ENCODE results near the gene SAMD11.

SAMD11 gene

DNA sequence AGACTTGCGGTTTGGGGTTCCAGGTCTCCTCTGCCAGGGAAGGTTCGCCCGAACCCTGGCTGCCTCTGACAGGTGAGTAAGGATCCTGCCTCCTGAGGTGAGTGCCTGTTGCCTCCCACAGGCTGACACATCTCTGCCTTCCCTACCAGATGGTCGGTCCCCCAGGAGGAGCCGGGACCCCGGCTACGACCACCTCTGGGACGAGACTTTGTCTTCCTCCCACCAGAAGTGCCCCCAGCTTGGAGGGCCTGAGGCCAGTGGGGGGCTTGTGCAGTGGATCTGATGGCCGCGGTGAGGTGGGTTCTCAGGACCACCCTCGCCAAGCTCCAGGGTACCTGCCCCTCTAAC, 50.5 kb downstream of the SAMD11 start:
- DNase-seq (ENCODE audit: low read depth in 1 of 2, low spot score in 1 of 2) = no peak
- Histone ChIP-seq H3K27me3 (ENCODE audit: insufficient read depth, poor library complexity, severe bottlenecking) (peaks cover 25% of the 10 kb centered on the region), H3K27ac (replicated peaks) (no peak overlapping the region), H3K4me3 (replicated peaks; ENCODE audit: insufficient read depth, low read length) (no peak overlapping the region)
- TF ChIP-seq GABPA (IDR thresholded peaks at IDR 0.05; ENCODE audit: low read depth) = no peak
- TF ChIP-seq POLR2AphosphoS5 (IDR thresholded peaks at IDR 0.05; ENCODE audit: low read depth) = no peak
- no peak for TF ChIP-seq SPI1 (IDR thresholded peaks at IDR 0.05; ENCODE audit: borderline replicate concordance, low read depth)
- TF ChIP-seq, protein P1, sequence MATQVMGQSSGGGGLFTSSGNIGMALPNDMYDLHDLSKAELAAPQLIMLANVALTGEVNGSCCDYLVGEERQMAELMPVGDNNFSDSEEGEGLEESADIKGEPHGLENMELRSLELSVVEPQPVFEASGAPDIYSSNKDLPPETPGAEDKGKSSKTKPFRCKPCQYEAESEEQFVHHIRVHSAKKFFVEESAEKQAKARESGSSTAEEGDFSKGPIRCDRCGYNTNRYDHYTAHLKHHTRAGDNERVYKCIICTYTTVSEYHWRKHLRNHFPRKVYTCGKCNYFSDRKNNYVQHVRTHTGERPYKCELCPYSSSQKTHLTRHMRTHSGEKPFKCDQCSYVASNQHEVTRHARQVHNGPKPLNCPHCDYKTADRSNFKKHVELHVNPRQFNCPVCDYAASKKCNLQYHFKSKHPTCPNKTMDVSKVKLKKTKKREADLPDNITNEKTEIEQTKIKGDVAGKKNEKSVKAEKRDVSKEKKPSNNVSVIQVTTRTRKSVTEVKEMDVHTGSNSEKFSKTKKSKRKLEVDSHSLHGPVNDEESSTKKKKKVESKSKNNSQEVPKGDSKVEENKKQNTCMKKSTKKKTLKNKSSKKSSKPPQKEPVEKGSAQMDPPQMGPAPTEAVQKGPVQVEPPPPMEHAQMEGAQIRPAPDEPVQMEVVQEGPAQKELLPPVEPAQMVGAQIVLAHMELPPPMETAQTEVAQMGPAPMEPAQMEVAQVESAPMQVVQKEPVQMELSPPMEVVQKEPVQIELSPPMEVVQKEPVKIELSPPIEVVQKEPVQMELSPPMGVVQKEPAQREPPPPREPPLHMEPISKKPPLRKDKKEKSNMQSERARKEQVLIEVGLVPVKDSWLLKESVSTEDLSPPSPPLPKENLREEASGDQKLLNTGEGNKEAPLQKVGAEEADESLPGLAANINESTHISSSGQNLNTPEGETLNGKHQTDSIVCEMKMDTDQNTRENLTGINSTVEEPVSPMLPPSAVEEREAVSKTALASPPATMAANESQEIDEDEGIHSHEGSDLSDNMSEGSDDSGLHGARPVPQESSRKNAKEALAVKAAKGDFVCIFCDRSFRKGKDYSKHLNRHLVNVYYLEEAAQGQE (IDR thresholded peaks at IDR 0.05; ENCODE audit: insufficient replicate concordance, low read depth) = no peak
- TF ChIP-seq, protein P2, sequence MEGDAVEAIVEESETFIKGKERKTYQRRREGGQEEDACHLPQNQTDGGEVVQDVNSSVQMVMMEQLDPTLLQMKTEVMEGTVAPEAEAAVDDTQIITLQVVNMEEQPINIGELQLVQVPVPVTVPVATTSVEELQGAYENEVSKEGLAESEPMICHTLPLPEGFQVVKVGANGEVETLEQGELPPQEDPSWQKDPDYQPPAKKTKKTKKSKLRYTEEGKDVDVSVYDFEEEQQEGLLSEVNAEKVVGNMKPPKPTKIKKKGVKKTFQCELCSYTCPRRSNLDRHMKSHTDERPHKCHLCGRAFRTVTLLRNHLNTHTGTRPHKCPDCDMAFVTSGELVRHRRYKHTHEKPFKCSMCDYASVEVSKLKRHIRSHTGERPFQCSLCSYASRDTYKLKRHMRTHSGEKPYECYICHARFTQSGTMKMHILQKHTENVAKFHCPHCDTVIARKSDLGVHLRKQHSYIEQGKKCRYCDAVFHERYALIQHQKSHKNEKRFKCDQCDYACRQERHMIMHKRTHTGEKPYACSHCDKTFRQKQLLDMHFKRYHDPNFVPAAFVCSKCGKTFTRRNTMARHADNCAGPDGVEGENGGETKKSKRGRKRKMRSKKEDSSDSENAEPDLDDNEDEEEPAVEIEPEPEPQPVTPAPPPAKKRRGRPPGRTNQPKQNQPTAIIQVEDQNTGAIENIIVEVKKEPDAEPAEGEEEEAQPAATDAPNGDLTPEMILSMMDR (IDR thresholded peaks at IDR 0.05; ENCODE audit: insufficient read depth, low read length) = no peak

DNA sequence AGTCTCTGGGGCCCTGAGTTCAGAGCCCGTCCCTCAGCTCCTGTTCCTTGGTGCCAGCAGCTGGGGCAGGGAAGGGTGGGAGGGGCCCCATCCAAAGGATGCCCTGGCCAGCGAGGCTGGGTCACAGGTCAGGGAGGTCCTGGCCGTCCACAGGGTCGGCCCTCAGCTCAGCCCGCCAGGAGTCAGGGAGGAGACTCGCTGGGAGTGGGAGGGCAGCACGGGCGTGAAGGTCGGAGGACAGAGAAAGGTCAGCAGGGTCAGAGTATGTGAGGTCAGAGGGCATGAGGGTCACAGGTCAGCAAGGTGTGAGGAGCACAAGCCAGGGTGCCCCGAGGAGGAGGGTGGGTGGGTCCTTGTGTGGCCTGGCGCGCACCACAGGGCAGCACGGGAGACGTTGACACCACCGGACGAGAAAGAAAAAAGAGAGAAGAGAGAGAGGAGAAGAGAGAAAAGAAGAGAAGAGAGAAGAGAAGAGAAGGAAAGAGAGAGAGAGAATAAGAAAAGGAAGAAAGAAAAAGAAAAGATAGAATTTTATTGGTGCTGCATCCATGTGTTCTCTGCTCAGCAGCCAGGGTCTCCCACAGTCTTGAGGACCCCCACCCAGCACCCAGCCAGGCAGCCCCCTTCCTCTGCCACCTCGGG, 51.1 kb downstream of the SAMD11 start:
- no peak overlapping the region for H3K4me3 ChIP-seq (replicated peaks; ENCODE audit: insufficient read depth, low read length)
- TF ChIP-seq SPI1 (IDR thresholded peaks at IDR 0.05; ENCODE audit: borderline replicate concordance, low read depth) = no peak
- TF ChIP-seq POLR2AphosphoS5 (IDR thresholded peaks at IDR 0.05; ENCODE audit: low read depth) = no peak
- no peak for TF ChIP-seq GABPA (IDR thresholded peaks at IDR 0.05; ENCODE audit: low read depth)
- TF ChIP-seq, protein P1 (IDR thresholded peaks at IDR 0.05; ENCODE audit: insufficient replicate concordance, low read depth) = no peak
- TF ChIP-seq, protein P2 (IDR thresholded peaks at IDR 0.05; ENCODE audit: insufficient read depth, low read length) = no peak
- DNase-seq (ENCODE audit: low read depth in 1 of 2, low spot score in 1 of 2) = no peak
- no peak overlapping the region for H3K27ac ChIP-seq (replicated peaks)
- H3K27me3 ChIP-seq (ENCODE audit: insufficient read depth, poor library complexity, severe bottlenecking) = peaks cover 26% of the 10 kb centered on the region

DNA sequence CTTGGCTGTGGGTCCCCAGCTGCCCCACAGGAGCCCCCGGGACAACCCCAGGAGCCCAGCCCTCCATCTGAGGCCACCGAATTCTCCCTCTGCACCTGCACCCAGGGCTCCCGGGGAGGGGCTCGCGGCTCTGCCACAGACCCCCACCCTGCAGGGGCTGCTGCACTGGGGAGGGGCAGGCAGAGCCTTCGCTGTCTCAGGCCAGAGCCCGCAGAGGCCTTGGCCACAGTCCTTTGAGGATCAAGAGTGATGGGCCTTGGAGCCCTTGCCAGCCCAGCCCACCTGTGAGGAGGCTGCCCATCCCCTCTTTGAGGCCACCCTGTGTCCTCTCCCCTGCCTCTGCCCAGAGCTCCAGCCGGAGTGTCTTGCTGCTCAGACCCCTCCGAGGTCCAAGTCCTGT, 51.6 kb downstream of the SAMD11 start:
- Histone ChIP-seq H3K4me3 (replicated peaks; ENCODE audit: insufficient read depth, low read length) (no peak overlapping the region), H3K27me3 (ENCODE audit: insufficient read depth, poor library complexity, severe bottlenecking) (peaks cover 30% of the 10 kb centered on the region), H3K27ac (replicated peaks) (no peak overlapping the region)
- TF ChIP-seq SPI1 (IDR thresholded peaks at IDR 0.05; ENCODE audit: borderline replicate concordance, low read depth) (no peak), POLR2AphosphoS5 (IDR thresholded peaks at IDR 0.05; ENCODE audit: low read depth) (no peak), GABPA (IDR thresholded peaks at IDR 0.05; ENCODE audit: low read depth) (no peak)
- TF ChIP-seq, protein P1 (IDR thresholded peaks at IDR 0.05; ENCODE audit: insufficient replicate concordance, low read depth) = no peak
- TF ChIP-seq, protein P2 (IDR thresholded peaks at IDR 0.05; ENCODE audit: insufficient read depth, low read length) = no peak
- no peak for DNase-seq (ENCODE audit: low read depth in 1 of 2, low spot score in 1 of 2)
